ENCODE results near the gene CDADC1.
"Not testable (repeated sequence)": the region's sequence is repeated elsewhere in the genome, so short reads cannot be mapped to it uniquely, and the experiment has no call there.

Gene CDADC1

DNA sequence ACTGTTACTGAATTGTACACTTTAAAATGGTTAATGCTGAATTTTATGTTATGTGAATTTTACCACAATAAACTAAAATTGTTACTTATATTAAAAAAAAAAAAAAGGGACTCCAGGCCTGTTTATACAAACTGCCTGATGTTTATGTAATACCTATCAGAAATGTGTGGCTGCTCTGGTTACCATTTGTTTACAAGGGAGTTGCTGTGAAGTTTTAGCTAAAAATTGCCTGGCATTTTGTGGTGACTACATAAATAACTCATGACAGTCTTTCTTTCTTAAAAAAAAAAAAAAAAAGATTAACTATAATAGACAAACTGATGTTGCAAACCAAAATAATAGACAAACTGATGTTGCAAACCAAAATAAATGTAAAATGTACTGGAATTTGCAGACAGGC is 71.8 kb downstream of the CDADC1 start:
- DNase-seq (ENCODE audit: low read depth, low spot score) = no peak
- Histone ChIP-seq H3K27ac (no peak overlapping the region), H3K36me3 (ENCODE audit: insufficient read depth, low read length) (no peaks in the 10 kb centered on the region), H3K9ac (ENCODE audit: insufficient read length) (no peak overlapping the region), H3K9me3 (ENCODE audit: low read depth, low read length) (no peaks in the 10 kb centered on the region), H3K4me3 (no peak overlapping the region)
- TF ChIP-seq POLR2AphosphoS5 (IDR thresholded peaks at IDR 0.05; ENCODE audit: borderline replicate concordance, low read depth, low read length) = no peak
- TF ChIP-seq FOXP2 (optimal IDR thresholded peaks at IDR 0.05; ENCODE audit: control extremely low read depth, extremely low read length, insufficient read depth) = no peak
- no peak for TF ChIP-seq EZH2 (IDR thresholded peaks at IDR 0.05)

GRCh38 chr13:49319951-49320350 is 72.2 kb downstream of the CDADC1 start:
- no peak overlapping the region for H3K27ac ChIP-seq
- no peak for TF ChIP-seq FOXP2 (optimal IDR thresholded peaks at IDR 0.05; ENCODE audit: control extremely low read depth, extremely low read length, insufficient read depth)
- no peak for TF ChIP-seq POLR2AphosphoS5 (IDR thresholded peaks at IDR 0.05; ENCODE audit: borderline replicate concordance, low read depth, low read length)
- TF ChIP-seq EZH2 (IDR thresholded peaks at IDR 0.05) = no peak
- H3K36me3 ChIP-seq (ENCODE audit: insufficient read depth, low read length) = no peaks in the 10 kb centered on the region
- no peak overlapping the region for H3K9ac ChIP-seq (ENCODE audit: insufficient read length)
- no peak for DNase-seq (ENCODE audit: low read depth, low spot score)
- no peaks in the 10 kb centered on the region for H3K9me3 ChIP-seq (ENCODE audit: low read depth, low read length)
- no peak overlapping the region for H3K4me3 ChIP-seq

DNA sequence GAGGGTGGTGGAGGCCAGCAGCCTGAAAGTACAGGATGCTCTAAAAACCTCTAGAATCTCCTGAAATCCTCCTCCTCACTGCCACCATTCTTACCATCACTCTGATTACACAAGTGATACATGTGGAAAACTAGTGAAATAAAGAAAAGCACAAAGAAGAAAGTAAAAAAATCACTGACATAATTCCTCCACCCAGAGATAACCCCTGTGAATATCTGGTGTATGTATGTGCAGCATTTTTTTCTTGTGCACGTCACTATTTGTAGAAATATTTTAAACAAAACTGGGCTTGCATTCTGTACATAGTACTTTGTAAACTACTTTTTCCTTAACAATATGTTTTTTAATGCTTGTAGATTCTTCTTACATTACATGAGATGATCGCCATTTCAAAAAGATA is 73.2 kb downstream of the CDADC1 start:
- no peak for DNase-seq (ENCODE audit: low read depth, low spot score)
- no peak overlapping the region for H3K27ac ChIP-seq

GRCh38 chr13:49322702-49323101 is 75.0 kb downstream of the CDADC1 start:
- Histone ChIP-seq H3K36me3 (ENCODE audit: insufficient read depth, low read length) (no peaks in the 10 kb centered on the region), H3K27ac (no peak overlapping the region), H3K4me3 (no peak overlapping the region), H3K9me3 (ENCODE audit: low read depth, low read length) (no peaks in the 10 kb centered on the region), H3K9ac (ENCODE audit: insufficient read length) (no peak overlapping the region)
- no peak for DNase-seq (ENCODE audit: low read depth, low spot score)
- TF ChIP-seq POLR2AphosphoS5 (IDR thresholded peaks at IDR 0.05; ENCODE audit: borderline replicate concordance, low read depth, low read length) = no peak
- no peak for TF ChIP-seq EZH2 (IDR thresholded peaks at IDR 0.05)
- no peak for TF ChIP-seq FOXP2 (optimal IDR thresholded peaks at IDR 0.05; ENCODE audit: control extremely low read depth, extremely low read length, insufficient read depth)

More for the DNA sequence above, 73.2 kb downstream of the CDADC1 start:
- no peak for TF ChIP-seq POLR2AphosphoS5 (IDR thresholded peaks at IDR 0.05; ENCODE audit: borderline replicate concordance, low read depth, low read length)
- no peak for TF ChIP-seq FOXP2 (optimal IDR thresholded peaks at IDR 0.05; ENCODE audit: control extremely low read depth, extremely low read length, insufficient read depth)
- no peak for TF ChIP-seq EZH2 (IDR thresholded peaks at IDR 0.05)
- Histone ChIP-seq H3K4me3 (no peak overlapping the region), H3K9ac (ENCODE audit: insufficient read length) (no peak overlapping the region), H3K36me3 (ENCODE audit: insufficient read depth, low read length) (no peaks in the 10 kb centered on the region), H3K9me3 (ENCODE audit: low read depth, low read length) (no peaks in the 10 kb centered on the region)

DNA sequence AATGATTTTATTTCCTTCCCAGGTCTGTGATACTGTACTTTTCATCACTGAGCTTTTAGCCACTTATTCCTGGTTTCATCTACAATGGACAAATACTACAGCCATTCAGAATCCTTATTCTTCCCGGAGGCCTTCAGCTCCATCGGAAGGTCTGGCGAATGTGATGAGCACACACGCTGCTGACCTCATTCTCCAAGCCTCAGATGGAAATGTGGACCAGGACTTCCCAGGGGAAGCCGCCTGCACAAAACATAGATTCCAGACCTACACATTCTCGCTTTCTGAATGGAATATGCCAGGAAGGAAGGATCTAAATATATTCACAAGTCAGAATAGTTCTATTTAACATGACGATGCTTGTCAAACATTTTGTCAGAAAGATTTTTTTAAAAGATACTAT is 75.6 kb downstream of the CDADC1 start:
- no peak for DNase-seq (ENCODE audit: low read depth, low spot score)
- TF ChIP-seq POLR2AphosphoS5 (IDR thresholded peaks at IDR 0.05; ENCODE audit: borderline replicate concordance, low read depth, low read length) (no peak), EZH2 (IDR thresholded peaks at IDR 0.05) (no peak), FOXP2 (optimal IDR thresholded peaks at IDR 0.05; ENCODE audit: control extremely low read depth, extremely low read length, insufficient read depth) (no peak)
- H3K36me3 ChIP-seq (ENCODE audit: insufficient read depth, low read length) = no peaks in the 10 kb centered on the region
- H3K9me3 ChIP-seq (ENCODE audit: low read depth, low read length) = no peaks in the 10 kb centered on the region
- no peak overlapping the region for H3K4me3 ChIP-seq
- no peak overlapping the region for H3K9ac ChIP-seq (ENCODE audit: insufficient read length)
- H3K27ac ChIP-seq = no peak overlapping the region

DNA sequence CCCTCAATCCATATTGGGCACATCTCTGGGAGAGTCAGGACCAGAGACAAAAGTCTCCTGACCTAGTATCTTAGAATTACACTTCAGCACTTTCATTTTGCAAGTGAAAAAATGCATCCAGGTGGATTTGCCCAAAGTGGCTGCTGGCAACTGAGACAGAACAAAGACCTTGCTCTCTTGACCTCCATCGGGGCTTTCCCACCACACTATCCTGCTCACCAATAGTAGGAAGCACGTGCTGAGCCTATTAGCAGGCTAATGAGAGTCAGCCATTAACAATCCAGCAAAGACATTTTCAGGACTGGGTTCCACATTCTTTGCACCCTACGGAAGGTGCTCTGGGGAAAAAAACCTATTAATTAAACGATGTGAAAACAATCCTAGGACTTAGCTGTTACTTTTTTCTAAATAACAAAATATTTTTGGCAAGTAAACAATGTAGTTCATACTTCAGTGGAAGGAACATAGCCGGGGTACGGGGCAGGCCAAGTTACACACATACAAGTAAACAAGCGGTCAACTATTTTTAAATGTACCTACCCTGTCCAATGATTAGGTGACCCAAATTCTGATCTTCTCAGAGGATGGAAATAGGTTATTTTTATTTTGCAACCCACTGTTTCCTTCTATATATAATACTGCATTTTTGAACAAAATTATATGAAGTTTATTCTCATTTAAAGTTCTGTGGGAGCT is 78.6 kb downstream of the CDADC1 start:
- no peak overlapping the region for H3K27ac ChIP-seq
- no peak overlapping the region for H3K4me3 ChIP-seq
- DNase-seq (ENCODE audit: low read depth, low spot score) = no peak
- no peak for TF ChIP-seq EZH2 (IDR thresholded peaks at IDR 0.05)
- no peak for TF ChIP-seq FOXP2 (optimal IDR thresholded peaks at IDR 0.05; ENCODE audit: control extremely low read depth, extremely low read length, insufficient read depth)
- H3K36me3 ChIP-seq (ENCODE audit: insufficient read depth, low read length) = no peaks in the 10 kb centered on the region
- no peak overlapping the region for H3K9ac ChIP-seq (ENCODE audit: insufficient read length)
- no peaks in the 10 kb centered on the region for H3K9me3 ChIP-seq (ENCODE audit: low read depth, low read length)

- not testable (repeated sequence) for H3K27ac ChIP-seq; H3K4me3 ChIP-seq; H3K9me3 ChIP-seq (ENCODE audit: low read depth, low read length); H3K9ac ChIP-seq (ENCODE audit: insufficient read length); H3K36me3 ChIP-seq (ENCODE audit: insufficient read depth, low read length); DNase-seq (ENCODE audit: low read depth, low spot score)
These were observed 79.4 kb downstream of the CDADC1 start for GRCh38 chr13:49327145-49327544.

DNA sequence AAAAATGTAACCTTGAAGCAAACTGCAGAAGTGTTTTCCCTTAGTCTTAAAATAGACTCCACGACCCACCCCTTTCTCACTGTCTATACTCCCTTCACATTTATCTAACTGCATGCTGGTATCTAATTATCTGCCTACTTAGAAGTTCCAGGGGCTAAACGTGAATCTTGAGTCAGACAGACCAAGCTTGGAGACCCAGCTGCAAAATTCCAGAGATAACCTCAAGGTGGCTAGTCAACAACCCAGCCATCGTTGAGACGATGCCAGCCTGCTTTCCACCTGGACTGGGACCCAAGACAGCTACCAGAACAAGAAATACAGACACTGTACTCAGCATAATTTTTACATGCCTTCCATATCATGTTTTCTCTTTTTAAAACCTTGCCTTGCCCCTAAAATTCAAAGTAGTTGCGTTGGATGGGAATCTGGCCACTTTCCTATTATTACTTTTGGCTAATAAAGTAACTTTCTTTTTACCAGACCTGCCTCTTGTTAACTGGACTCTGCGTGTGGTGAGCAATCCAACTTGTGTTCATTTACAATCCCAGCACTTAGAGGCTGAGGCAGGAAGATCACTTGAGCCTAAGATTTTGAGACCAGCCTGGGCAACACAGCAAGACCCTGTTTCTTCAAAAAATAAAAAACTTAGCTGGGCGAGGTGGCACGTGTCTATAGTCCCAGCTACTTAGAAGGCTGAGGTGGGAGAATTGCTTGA is 82.3 kb downstream of the CDADC1 start:
- no peaks in the 10 kb centered on the region for H3K36me3 ChIP-seq (ENCODE audit: insufficient read depth, low read length)
- H3K9ac ChIP-seq (ENCODE audit: insufficient read length) = no peak overlapping the region
- no peak for DNase-seq (ENCODE audit: low read depth, low spot score)
- H3K27ac ChIP-seq = no peak overlapping the region
- no peak for TF ChIP-seq FOXP2 (optimal IDR thresholded peaks at IDR 0.05; ENCODE audit: control extremely low read depth, extremely low read length, insufficient read depth)
- no peak for TF ChIP-seq POLR2AphosphoS5 (IDR thresholded peaks at IDR 0.05; ENCODE audit: borderline replicate concordance, low read depth, low read length)
- no peak for TF ChIP-seq EZH2 (IDR thresholded peaks at IDR 0.05)
- H3K9me3 ChIP-seq (ENCODE audit: low read depth, low read length) = no peaks in the 10 kb centered on the region
- no peak overlapping the region for H3K4me3 ChIP-seq

DNA sequence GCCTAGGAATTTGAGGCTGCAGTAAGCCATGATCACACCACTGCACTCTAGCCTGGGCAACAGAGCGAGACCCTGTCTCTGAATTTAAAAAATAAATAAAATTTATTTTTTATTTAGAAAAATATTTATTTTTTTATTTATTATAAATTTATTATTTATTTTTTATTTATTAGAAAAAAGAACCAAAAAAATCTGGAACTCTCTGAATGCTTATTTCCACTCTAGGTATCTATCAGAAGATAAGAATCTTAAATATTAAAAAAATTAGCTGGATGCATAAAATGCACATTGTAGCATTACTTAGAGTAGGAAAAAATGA is 82.8 kb downstream of the CDADC1 start:
- Histone ChIP-seq H3K4me3 (no peak overlapping the region), H3K9me3 (ENCODE audit: low read depth, low read length) (no peaks in the 10 kb centered on the region), H3K36me3 (ENCODE audit: insufficient read depth, low read length) (no peaks in the 10 kb centered on the region), H3K9ac (ENCODE audit: insufficient read length) (no peak overlapping the region), H3K27ac (no peak overlapping the region)
- TF ChIP-seq POLR2AphosphoS5 (IDR thresholded peaks at IDR 0.05; ENCODE audit: borderline replicate concordance, low read depth, low read length) (no peak), EZH2 (IDR thresholded peaks at IDR 0.05) (no peak), FOXP2 (optimal IDR thresholded peaks at IDR 0.05; ENCODE audit: control extremely low read depth, extremely low read length, insufficient read depth) (no peak)
- DNase-seq (ENCODE audit: low read depth, low spot score) = no peak

All from SK-N-MC (cell line).